GM21381 (cell line): ENCODE results near the gene ABCB10.
"Not testable (repeated sequence)": the region's sequence is repeated elsewhere in the genome, so short reads cannot be mapped to it uniquely, and the experiment has no call there.

ENCODE experiments used
- ATAC-seq: cut with Tn5 transposase; IDR thresholded peaks from one replicate; pipeline ENCODE4 v1.9.1; 2021; ENCODE audit warnings: mild to moderate bottlenecking, moderate library complexity; ENCODE audit not compliant: unreplicated experiment

The ABCB10 gene

GRCh38 chr1:229558460-229559335, at the start of gene ABCB10:
TSS of gene ABCB10 (minus strand) at chr1:229558707. CDS start at chr1:229558652, 55 bp downstream.
- peak; percentile 78 for ATAC-seq

- no peak for ATAC-seq
Measured at GRCh38 chr1:229607370-229607769, 48.9 kb upstream of the ABCB10 start.

- ATAC-seq, result no peak
Measured at GRCh38 chr1:229603371-229604005, 45.0 kb upstream of the ABCB10 start.

GRCh38 chr1:229600229-229600628, 41.7 kb upstream of the ABCB10 start:
- ATAC-seq, result no peak

GRCh38 chr1:229599218-229599954, 40.9 kb upstream of the ABCB10 start:
- ATAC-seq, result no peak

GRCh38 chr1:229597877-229598276, 39.4 kb upstream of the ABCB10 start:
- ATAC-seq, result no peak

- ATAC-seq, result no peak
Measured at GRCh38 chr1:229596925-229597699, 38.6 kb upstream of the ABCB10 start.

- ATAC-seq, result not testable (repeated sequence)
Measured at GRCh38 chr1:229595876-229596275, 37.4 kb upstream of the ABCB10 start.

- no peak for ATAC-seq
Measured at GRCh38 chr1:229594227-229595008, 35.9 kb upstream of the ABCB10 start.

GRCh38 chr1:229593800-229594199, 35.3 kb upstream of the ABCB10 start:
- no peak for ATAC-seq

- ATAC-seq, result no peak
Measured at GRCh38 chr1:229590119-229590518, 31.6 kb upstream of the ABCB10 start.

- no peak for ATAC-seq
Measured at GRCh38 chr1:229585338-229585737, 26.8 kb upstream of the ABCB10 start.

GRCh38 chr1:229582715-229583114, 24.2 kb upstream of the ABCB10 start:
- ATAC-seq, result no peak

- no peak for ATAC-seq
Measured at GRCh38 chr1:229582011-229582694, 23.6 kb upstream of the ABCB10 start.

- ATAC-seq, result no peak
Measured at GRCh38 chr1:229581485-229581884, 23.0 kb upstream of the ABCB10 start.

GRCh38 chr1:229579059-229579673, 20.7 kb upstream of the ABCB10 start:
- ATAC-seq, result peak; percentile 92

GRCh38 chr1:229578168-229579058, 19.9 kb upstream of the ABCB10 start:
- ATAC-seq, result no peak
